Measurements from ENCODE around the gene CMC2.

The CMC2 gene

DNA sequence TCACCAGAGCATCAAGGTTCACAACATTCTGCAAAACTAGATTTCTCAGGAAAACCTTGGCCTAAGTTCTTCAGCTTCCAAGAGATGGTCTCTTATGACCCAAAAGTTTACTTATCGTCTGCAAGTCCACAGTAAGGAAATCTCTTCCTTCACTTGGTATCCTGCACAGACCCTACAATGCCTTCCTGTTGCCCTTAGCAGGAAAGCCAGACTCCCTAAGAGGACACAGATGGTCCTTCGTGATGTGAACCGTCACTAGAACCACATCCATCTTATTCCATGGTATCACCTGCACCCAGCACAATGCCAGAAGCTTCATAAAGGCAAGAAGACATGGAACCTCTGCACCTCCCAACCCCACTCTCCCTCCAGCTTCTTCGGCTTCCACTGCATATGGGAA, 34.1 kb downstream of the CMC2 start:
- no peak for DNase-seq (ENCODE audit: low spot score)

DNA sequence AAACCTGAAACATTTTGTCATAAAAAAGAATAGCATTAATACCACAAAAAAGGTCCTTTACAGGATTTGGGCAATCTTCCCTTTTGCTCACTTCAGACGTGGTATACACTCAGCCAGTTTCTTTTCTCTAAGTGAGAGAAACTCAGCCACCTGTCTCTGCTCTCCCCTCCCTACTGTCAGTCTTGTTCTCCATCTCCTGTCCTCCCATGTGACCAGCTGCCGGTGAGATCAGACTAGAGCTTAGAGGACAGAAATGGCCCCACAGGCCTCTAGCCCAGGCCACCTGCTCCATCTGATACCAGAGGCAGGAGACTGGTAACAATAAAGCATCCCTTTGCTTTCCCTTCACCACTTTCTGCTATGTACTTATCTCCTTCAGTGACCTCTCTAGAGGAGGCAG, 34.9 kb downstream of the CMC2 start:
- DNase-seq (ENCODE audit: low spot score), result no peak

DNA sequence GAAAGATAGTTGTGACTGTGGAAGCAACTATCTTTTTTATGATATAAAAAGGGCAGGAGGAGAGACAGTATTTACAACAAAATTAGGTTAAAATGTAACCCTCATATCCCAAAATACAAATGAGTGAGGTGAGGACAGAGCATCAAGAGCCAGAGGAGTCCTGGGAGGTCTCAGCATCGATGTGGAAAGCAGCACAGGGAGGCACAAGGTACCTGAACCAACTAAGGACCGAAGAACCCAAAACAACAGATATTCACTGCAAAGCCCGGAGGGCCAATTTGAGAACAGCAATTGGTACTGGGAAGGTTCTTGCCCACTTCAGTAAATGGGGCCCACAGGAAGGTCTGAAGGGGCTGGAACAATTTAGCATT, 37.6 kb downstream of the CMC2 start:
- DNase-seq (ENCODE audit: low spot score), result no peak

DNA sequence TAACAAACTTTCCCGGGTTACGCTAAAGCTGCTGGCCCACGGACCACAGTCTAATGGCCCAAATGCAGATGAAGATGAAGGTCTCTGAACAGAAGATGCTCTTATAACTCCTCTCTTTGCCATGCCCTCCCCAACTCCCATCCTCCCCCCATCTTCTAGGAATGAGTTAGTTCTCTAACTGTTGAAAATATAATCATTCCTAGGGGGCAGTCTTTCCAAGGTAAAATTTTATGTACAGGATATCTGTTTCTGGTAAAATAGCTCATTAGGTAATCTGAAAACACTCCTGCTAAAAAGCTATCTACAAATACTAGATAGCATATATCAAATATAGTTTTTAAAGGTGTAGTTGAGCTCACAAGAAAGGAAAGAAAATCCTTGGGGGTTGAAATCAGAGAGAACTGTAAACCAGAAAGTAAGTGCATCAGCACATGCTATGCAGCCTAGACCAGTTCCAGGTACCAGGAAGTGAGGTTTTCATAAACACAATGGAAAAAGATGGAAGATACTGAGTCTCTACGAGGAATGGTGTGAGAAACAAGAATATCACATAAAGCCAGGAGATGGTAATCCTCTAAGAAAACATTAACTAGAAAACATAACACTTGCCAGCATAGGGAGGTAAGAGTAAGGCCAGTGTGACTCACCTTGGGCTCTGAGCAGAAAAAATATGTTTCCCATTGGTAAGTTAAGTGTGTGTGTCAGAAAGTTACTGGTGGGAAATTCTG, 38.1 kb downstream of the CMC2 start:
- DNase-seq (ENCODE audit: low spot score), result no peak

- DNase-seq (ENCODE audit: low spot score), result no peak
Measured at GRCh38 chr16:80966617-80967016, 40.1 kb downstream of the CMC2 start.

- no peak for DNase-seq (ENCODE audit: low spot score)
Measured at GRCh38 chr16:80964351-80964750, 42.3 kb downstream of the CMC2 start.

GRCh38 chr16:80962879-80963278, 43.8 kb downstream of the CMC2 start:
- DNase-seq (ENCODE audit: low spot score), result no peak

GRCh38 chr16:80958284-80958683, 48.4 kb downstream of the CMC2 start:
- DNase-seq (ENCODE audit: low spot score), result no peak

DNA sequence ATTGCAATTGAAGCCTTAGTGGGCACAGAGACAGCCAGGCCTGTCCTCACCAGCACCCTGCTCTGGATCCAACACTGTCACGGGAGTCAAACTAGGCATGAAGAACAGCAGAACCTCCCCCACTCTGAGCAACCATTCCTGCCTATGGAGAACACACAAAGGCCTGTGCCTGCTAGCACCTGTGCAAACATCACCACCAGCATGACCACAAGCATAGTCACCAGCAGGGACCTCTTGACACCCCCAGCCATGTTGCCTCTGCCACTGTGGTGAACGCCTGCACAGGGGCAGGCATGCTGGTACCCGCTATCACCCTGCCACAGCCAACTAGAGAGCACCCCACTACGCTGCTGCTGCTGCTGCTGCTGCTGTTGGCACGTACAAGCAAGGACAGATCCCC, 51.7 kb downstream of the CMC2 start:
- DNase-seq (ENCODE audit: low spot score), result no peak

DNA sequence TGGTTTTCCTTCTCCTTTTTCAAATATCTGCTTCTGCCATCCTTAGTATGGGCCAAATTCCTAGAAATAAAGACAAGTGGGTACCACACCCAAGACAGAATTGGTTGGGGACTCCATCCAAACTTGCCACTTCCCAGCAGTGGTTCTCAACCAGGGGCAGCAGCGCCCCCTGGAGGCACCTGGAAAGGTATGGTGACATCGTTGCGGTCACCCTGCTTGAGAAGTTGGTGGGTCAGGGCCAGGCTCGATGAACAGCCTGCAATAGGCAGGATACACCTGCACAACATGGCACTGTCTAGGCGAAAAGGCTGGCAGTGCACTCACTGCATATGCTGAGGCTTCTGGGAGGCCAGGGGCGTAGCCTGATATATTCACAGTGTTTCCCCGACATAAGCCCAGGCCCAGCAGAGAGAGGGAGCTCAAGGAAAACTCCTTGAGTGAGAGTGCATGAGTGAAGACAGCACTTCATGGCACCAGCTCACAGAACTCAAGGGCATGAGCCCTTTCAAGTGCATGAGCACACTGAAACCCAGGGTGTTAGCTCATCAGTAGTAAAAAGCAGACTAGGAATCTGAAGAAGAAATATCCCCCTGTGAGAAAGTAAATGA, 57.7 kb downstream of the CMC2 start:
- no peak for DNase-seq (ENCODE audit: low spot score)

- no peak for DNase-seq (ENCODE audit: low spot score)
Measured at GRCh38 chr16:80947708-80948625, 58.7 kb downstream of the CMC2 start.

- no peak for DNase-seq (ENCODE audit: low spot score)
Measured at GRCh38 chr16:80947239-80947638, 59.4 kb downstream of the CMC2 start.

DNA sequence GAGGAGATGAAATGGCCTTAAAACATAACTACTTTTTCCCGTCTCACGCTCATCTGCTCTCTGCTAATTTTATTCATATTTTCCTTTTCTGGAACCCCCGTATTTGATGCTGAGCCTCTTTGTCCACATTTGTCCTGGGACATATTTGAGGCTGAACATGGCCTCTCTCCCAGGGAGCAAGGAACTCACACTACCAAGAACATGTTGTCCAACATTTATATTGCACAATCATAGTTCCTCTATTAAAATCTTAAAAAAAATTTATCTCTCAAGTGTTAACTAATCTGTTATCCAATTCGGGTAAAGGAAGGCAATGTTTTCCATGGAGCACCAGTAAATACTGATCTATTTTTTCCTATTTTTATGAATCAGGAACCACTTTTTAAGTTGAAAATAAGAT, 60.2 kb downstream of the CMC2 start:
- DNase-seq (ENCODE audit: low spot score), result no peak

DNA sequence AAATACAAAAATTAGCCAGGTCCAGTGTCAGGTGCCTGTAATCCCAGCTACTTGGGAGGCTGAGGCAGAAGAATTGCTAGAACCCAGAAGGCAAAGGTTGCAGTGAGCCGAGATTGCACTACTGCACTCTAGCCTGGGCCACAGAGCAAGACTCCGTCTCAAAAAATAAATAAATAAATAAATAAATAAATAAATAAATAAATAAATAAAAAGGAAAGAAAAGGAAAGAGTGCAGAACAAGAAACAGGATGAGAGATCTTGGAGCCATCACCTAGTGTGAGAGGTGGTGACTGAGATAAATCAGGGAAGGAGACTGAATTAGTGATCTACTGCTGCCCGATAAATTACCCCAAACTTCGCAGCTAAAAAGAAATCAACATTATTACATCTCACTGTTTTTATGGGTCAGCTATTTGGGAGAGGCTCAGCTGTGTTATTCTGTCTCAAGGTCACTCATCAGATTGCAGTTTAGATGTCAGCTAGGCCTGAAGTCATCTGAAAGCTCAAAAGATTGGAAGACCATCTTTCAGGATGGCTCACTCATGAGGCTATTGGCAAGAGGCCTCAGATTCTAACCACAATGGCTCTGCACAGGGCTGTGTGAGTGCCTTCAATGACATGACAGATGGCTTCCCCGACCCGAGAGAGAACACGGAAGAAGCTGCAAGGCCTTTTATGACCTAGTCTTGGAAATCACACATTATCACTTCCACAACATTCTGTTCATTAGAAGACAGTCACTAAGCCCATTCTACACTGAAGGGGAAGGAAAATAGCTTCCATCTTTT, 66.4 kb downstream of the CMC2 start:
- DNase-seq (ENCODE audit: low spot score), result no peak

DNA sequence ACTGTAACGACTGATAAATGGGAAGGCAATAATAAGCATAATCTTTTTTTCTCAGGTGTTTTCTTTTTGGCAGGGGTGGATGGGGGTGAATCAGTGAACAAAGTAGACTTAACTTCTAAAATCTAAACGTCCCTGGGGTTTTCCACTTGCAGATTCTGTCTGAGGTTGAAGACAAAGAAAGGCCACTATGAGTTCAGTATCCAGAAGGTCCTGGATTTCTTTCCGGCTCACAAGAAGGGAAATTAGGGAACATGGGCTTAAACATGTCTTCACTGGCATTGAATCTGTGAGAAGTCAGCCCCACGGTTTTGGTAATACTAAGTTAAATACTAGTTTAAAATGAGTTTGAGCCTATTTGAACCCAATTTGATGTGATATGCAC, 67.8 kb downstream of the CMC2 start:
- DNase-seq (ENCODE audit: low spot score), result no peak

GRCh38 chr16:80938004-80938878, 68.4 kb downstream of the CMC2 start:
- DNase-seq (ENCODE audit: low spot score), result peak; percentile 75

- DNase-seq (ENCODE audit: low spot score), result peak; percentile 12
Measured at GRCh38 chr16:80936410-80936809, 70.3 kb downstream of the CMC2 start.

DNA sequence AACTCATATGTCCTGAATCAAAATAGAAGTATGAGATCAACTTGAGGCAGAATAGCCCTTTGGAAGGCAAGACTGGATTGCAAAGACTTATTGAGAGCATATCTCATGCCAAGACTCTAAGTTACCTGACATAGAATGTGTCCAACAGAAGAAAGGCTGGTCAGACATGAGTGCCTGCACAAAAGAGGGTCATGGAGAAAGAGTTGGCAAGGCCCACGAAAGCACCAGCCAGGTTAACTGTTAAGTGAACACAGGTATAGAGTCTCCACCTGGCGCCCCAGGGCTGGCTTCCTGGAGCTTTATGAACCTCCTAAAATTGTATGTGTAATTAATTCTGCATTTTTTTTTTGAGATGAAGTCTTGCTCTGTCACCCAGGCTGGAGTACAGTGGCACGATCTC, 71.0 kb downstream of the CMC2 start:
- peak; percentile 28 for DNase-seq (ENCODE audit: low spot score)

GRCh38 chr16:80932708-80933095, 74.0 kb downstream of the CMC2 start:
- DNase-seq (ENCODE audit: low spot score), result no peak

DNA sequence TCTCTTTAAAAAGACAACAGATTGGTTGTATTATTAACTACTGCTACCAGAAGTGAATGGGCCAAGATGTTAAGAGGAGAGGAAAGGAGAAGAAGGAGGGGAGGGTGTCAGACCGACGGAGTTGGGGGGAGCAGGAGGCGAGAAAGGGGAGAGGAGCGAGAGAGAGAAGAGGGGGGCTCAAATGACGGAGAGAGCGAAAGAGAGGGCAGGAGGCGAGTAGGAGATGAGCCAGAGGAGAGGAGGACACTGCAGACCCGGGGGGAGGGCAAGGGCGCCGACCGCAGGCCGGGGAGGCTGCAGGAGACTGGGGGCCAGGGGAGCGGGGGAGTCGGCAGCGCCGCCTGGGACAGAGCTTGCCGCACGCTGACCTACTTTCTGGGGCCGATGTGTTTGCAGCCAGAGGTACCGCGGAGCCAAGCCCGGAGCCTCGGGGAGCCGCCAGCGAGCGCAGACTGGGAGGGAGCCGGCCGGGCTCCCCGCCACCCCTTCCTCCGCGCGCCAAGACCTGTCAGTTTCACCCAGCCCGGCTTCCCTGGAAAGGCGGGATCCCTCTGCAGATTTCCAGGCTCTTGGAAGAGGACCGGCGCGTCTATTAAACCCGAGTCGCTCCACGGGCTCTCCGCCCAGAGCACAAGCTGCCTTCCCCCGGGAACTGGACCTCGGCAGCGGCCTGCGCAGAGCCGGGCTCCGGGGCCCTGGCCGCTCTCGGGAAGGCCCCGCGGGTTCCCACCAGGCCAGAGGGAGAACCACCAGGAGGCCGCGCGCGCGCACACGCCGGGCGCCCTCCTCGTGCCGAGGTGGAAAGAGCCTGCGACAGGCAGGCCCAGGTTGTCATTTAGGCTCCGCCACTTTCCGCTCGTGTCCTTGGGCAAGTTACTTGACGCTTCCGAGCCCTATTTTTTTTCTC, 74.6 kb downstream of the CMC2 start:
- peak; percentile 86 for DNase-seq (ENCODE audit: low spot score)

Measured in left forelimb (tissue), 1 donor.